ENCODE measurements around the gene DUS1L. TPM values are rescaled to one million over a fixed set of nuclear protein-coding genes. Genes with fewer than 3 reads are reported as not detected.

The DUS1L gene
- polyA plus RNA-seq, 1 experiment: 21.4 TPM

GRCh38 chr17:82021107-82021899 lies 44.3 kb downstream of the DUS1L start:
- DNase-seq (ENCODE audit: low read depth, low spot score): peak; percentile 53
- H3K27me3 ChIP-seq (ENCODE audit: control insufficient read depth, insufficient read depth, low read length): no peaks in the 10 kb centered on the region
- no peak overlapping the region for H3K27ac ChIP-seq (ENCODE audit: low read depth, low read length)
- H3K9me3 ChIP-seq (ENCODE audit: control insufficient read depth, insufficient read depth, low read length): no peaks in the 10 kb centered on the region; the same call in 1 of the 2 replicates
- peak overlapping the region; percentile 80 for H3K4me3 ChIP-seq (ENCODE audit: low read depth, low read length)
- ChIA-PET POLR2A (interaction anchor here (0.6 to 1.8 kb wide), 2 partner anchors 16 to 85 kb away, joined by 5 to 10 read pairs; partner anchors contain the start of gene DCXR), CTCF (interaction anchor here (0.6 to 4.5 kb wide), 6 partner anchors 16 to 93 kb away, joined by 3 to 34 read pairs (median 6); partner anchors contain the start of genes DCXR and NOTUM)
- TF ChIP-seq, protein P1, sequence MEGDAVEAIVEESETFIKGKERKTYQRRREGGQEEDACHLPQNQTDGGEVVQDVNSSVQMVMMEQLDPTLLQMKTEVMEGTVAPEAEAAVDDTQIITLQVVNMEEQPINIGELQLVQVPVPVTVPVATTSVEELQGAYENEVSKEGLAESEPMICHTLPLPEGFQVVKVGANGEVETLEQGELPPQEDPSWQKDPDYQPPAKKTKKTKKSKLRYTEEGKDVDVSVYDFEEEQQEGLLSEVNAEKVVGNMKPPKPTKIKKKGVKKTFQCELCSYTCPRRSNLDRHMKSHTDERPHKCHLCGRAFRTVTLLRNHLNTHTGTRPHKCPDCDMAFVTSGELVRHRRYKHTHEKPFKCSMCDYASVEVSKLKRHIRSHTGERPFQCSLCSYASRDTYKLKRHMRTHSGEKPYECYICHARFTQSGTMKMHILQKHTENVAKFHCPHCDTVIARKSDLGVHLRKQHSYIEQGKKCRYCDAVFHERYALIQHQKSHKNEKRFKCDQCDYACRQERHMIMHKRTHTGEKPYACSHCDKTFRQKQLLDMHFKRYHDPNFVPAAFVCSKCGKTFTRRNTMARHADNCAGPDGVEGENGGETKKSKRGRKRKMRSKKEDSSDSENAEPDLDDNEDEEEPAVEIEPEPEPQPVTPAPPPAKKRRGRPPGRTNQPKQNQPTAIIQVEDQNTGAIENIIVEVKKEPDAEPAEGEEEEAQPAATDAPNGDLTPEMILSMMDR (IDR thresholded peaks at IDR 0.05; ENCODE audit: low read depth, low read length): peak; percentile 72

DNA sequence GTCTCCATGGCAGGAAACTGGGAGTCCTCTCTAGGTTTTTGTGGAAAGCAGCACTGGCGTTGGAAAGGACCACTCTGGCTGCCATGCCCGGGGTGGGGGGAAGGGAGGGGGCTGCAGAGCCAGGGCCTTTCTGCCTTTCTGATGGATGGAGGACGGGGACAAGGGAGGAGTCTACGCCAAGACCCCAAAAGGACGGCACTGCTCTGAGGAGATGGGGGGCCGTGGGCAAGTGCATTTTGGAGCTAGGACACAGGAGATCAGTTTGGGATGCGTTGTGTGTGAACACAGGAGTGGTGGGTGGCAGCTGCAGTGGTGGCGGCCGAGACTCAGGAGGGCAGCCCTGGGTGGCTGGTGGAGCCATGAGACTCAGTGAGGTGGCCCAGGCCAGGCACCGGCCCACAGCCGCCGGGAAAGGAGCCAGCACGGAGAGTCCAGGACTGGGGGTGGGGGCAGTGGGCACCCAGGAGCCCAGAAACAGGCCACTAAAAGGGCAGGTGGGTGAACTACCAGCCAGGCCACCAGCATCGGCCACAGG lies 45.0 kb downstream of the DUS1L start:
- Histone ChIP-seq H3K4me3 (ENCODE audit: low read depth, low read length) (no peak overlapping the region), H3K9me3 (ENCODE audit: control insufficient read depth, insufficient read depth, low read length) (no peaks in the 10 kb centered on the region; the same call in 1 of the 2 replicates), H3K27me3 (ENCODE audit: control insufficient read depth, insufficient read depth, low read length) (no peaks in the 10 kb centered on the region), H3K27ac (ENCODE audit: low read depth, low read length) (no peak overlapping the region)
- TF ChIP-seq, protein P1 (IDR thresholded peaks at IDR 0.05; ENCODE audit: low read depth, low read length): no peak
- POLR2A ChIA-PET: interaction anchor here (0.6 kb wide), 1 partner anchor 84 kb away, joined by 5 read pairs; no protein-coding TSS in a partner anchor
- DNase-seq (ENCODE audit: low read depth, low spot score): no peak
- CTCF ChIA-PET: interaction anchor here (0.5 to 4.5 kb wide), 12 partner anchors 10 to 202 kb away, joined by 3 to 34 read pairs (median 4); partner anchors contain the start of genes DCXR and NOTUM

DNA sequence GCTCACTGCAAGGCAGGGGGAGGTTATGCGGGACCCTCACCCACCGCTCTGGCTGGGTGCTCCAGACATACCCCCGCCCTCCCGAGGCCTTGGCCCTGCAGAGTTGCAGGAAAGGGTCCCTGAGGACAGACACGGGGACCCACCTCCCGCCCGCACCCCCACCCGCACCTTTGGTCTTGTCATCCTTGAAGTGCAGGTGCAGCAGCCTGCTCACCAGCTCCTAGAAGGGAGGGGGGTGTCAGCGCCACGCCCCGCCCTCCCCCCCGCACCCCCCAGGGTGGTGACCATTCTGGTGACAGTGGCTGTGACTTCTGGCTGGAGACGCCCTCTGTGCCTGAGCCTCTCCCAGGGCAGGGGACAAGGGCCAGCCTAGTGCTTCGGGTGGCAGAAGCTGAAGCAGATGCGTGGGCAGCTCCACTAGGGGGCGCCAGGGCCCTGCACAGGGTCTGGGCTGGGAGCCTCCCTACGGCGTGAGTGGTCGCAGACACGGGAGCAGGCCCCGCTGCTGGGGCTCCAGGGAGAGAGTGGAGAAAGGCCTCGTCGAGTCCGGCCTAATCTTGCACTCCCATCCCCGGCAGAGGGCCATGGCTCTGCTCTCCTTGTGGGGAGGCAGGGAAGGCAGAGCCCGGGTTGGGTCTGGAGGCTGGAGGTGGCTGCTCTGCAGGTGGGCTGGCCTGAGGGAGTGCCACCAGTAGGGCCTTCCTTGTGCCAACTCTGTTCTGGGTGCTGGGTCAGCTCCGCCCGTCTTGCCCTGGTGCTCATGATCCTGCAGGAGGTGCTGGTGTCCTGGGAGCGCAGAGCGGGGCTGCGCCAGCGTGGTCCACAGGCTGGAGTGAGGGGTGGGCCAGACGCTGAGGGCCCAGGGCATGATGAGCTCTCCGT lies 45.7 kb downstream of the DUS1L start:
- DNase-seq (ENCODE audit: low read depth, low spot score): no peak
- CTCF ChIA-PET: interaction anchor here (0.5 to 4.5 kb wide), 13 partner anchors 11 to 202 kb away, joined by 3 to 34 read pairs (median 4); partner anchors contain the start of genes DCXR and NOTUM
- POLR2A ChIA-PET: interaction anchor here (0.6 to 0.9 kb wide), 2 partner anchors 18 to 85 kb away, joined by 3 to 4 read pairs; partner anchors contain the start of gene DCXR

DNA sequence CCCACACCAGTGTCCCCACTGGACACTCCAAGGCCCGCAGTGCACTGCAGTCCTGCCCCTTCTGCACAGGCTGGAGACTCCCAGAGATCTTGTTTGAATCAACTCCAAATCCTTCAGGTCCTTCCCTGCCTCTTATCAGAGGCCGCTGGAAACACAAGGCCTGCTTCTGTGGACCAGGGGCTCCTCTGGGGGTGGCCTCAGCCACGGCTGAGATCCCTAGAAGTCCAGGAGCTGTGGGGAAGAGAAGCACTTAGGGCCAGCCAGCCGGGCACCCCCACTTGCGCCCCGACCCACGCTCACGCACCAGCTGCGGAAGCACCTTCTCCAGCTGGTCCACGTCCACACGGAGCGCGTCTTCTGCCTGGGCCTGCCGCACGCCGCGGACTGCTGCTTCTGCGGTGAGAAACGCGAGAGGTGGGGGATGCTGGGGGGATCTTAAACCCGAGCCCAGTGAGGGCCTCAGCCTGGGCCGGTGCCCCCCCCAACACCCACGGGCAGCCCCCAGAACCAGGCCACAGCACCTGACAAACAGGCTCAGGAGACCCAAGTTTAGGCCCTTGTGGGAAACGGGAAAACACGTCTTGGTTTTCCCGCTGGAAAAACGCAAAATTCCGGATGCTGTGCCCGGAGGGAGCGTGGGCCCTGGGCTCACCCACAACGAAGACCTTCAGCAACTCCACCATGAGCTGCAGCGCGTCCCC lies 46.5 kb downstream of the DUS1L start:
- no peak for DNase-seq (ENCODE audit: low read depth, low spot score)
- Histone ChIP-seq H3K4me3 (ENCODE audit: low read depth, low read length) (no peak overlapping the region), H3K27ac (ENCODE audit: low read depth, low read length) (no peak overlapping the region), H3K27me3 (ENCODE audit: control insufficient read depth, insufficient read depth, low read length) (no peaks in the 10 kb centered on the region), H3K9me3 (ENCODE audit: control insufficient read depth, insufficient read depth, low read length) (no peaks in the 10 kb centered on the region; the same call in 1 of the 2 replicates)
- TF ChIP-seq, protein P1 (IDR thresholded peaks at IDR 0.05; ENCODE audit: low read depth, low read length): no peak
- ChIA-PET CTCF (interaction anchor here (0.6 to 4.5 kb wide), 8 partner anchors 11 to 150 kb away, joined by 3 to 34 read pairs (median 4); partner anchors contain the start of genes DCXR and NOTUM), POLR2A (interaction anchor here (0.9 kb wide), 1 partner anchor 19 kb away, joined by 3 read pairs; the partner anchor contains the start of gene DCXR)

More for the DNA sequence above, 45.7 kb downstream of the DUS1L start:
- TF ChIP-seq, protein P1 (IDR thresholded peaks at IDR 0.05; ENCODE audit: low read depth, low read length): peak; percentile 70
- Histone ChIP-seq H3K27ac (ENCODE audit: low read depth, low read length) (no peak overlapping the region), H3K27me3 (ENCODE audit: control insufficient read depth, insufficient read depth, low read length) (no peaks in the 10 kb centered on the region), H3K4me3 (ENCODE audit: low read depth, low read length) (no peak overlapping the region), H3K9me3 (ENCODE audit: control insufficient read depth, insufficient read depth, low read length) (no peaks in the 10 kb centered on the region; the same call in 1 of the 2 replicates)
